GM12872 (cell line): ENCODE measurements around the gene C11orf52.

Experiments
- TF ChIP-seq, protein P1 (sequence below): IDR thresholded peaks from 3 replicates; pipeline ENCODE4 v1.5.1; 2011; ENCODE audit warnings: low read depth, mild to moderate bottlenecking, low read length, moderate library complexity; ENCODE audit not compliant: insufficient read depth

Gene C11orf52

DNA sequence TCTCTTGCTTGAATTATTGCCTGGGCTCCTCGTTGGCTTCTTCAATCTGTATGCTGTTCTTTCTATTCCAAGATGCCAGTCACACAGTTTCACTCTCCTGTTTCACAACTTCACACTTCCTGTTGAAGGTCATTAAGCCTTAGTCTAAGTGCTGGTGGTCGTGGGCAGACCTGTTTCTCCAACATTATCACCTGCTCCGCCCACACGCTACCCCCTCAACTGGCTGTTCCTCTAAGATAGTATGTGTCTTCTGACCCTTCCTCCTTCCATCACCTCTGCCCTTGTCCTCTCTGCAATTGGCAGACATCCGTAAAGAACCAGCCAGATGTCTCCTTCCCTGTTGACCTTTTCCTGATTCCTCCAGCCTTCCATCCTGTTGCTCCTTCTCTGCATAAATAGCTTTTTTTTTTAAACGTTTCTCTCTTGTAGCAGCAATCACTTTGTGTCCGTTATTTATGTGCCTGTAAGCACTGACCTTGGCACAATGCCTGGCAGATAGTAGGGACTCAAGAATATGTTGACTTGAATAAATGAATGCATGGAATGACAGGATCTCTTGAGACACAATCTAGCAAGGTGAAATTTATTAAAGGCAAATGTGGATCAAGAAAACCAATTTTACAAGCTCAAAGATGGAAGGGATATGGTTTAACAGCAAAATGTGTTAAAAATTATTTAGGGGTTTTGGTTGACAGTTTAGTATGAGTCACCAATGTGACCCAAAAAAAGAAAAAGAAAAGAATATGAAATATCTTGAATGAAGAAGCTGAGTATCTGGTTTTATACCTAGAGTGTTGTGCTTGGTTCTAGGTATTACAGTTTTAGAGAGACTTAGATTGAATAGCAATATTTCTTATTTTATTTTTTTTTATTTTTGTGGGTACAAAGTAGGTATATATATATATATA is 31.1 kb downstream of the C11orf52 start:
- TF ChIP-seq, protein P1, sequence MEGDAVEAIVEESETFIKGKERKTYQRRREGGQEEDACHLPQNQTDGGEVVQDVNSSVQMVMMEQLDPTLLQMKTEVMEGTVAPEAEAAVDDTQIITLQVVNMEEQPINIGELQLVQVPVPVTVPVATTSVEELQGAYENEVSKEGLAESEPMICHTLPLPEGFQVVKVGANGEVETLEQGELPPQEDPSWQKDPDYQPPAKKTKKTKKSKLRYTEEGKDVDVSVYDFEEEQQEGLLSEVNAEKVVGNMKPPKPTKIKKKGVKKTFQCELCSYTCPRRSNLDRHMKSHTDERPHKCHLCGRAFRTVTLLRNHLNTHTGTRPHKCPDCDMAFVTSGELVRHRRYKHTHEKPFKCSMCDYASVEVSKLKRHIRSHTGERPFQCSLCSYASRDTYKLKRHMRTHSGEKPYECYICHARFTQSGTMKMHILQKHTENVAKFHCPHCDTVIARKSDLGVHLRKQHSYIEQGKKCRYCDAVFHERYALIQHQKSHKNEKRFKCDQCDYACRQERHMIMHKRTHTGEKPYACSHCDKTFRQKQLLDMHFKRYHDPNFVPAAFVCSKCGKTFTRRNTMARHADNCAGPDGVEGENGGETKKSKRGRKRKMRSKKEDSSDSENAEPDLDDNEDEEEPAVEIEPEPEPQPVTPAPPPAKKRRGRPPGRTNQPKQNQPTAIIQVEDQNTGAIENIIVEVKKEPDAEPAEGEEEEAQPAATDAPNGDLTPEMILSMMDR = no peak

DNA sequence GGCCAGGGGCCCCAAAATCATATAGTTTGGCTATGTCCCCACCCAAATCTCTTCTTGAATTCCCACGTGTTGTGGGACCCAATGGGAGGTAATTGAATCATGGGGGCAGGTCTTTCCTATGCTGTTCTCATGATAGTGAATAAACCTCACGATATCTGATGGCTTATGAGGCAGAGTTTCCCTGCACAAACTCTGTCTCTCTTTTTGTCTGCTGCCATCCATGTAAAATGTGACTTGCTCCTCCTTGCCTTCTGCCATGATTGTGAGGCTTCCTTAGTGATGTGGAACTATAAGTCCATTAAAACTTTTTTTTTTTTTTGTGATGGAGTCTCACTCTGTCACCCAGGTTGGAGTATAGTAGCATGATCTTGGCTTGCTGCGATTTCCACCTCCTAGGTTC is 32.9 kb downstream of the C11orf52 start:
- TF ChIP-seq, protein P1 = no peak

DNA sequence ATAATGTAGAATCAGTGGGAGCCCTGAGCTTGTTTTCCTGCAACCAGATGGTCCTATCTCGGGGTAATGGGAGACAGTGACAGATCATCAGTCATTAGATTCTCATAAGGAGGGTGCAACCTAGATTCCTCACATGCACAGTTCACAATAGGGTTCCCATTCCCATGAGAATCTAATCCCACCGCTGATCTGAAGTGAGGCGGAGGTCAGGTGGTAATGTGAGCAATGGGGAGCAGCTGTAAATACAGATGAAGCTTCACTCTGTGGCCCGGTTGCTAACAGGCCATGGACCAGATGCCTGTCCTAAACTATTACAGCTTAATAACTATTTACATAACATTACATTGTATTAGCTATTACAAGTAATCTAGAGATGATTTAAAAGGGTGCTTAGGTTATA is 35.4 kb downstream of the C11orf52 start:
- TF ChIP-seq, protein P1 = no peak

DNA sequence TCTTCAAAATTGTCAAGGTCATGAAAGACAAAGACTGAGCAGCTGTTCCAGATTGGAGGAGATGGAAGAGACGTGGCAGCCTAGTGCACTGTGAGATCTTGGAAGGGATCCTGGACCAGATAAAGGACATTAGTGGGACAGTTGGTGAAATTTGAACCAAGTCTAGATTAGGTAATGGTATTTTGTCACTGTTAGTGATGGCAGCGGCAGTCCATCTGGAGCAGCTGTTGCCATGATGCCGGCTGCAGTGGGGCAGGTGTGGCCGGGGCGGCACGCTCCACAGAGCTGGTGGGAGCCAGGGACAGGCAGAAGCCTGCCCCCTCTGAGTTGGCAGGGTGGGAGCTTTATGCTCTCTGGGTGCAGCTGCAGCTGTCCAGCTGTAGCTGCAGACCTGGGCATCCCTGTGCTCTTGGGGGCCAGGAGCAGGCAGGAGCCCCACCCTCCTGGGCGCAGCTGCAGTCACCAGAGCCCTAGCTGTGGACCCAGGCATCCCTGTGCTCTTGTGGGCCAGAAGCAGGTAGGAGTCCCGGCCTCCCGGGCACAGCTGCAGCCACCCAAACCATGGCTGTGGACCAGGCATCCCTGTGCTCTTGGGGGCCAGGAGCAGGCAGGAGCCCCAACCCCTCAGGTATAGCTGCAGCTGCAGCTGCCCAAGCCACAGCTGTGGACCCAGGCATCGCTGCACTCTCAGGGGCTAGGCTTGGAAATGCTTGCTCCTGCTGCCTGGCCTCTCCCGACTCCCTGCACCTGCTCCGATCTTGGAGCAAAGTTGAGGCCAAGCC is 39.1 kb downstream of the C11orf52 start:
- TF ChIP-seq, protein P1 = no peak

DNA sequence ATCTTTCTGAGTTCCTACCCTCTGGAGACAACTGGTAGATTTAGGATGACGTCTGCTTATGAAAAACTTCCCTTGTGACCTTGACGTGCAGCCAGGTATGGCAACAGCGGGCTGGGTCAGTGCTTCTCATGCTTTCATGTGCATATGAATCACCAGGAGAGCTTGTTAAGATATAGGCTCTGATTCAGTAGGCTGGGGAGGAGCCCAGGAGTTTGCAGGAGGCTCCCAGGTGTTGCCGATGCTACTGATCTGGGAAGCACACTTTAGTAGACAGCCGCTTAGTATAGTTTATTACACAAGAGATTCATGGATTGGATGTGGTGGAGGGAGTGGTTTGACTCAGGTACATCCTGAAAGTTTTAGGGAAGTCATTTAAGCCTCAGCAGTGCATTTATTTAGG is 42.2 kb downstream of the C11orf52 start:
- TF ChIP-seq, protein P1 = no peak

DNA sequence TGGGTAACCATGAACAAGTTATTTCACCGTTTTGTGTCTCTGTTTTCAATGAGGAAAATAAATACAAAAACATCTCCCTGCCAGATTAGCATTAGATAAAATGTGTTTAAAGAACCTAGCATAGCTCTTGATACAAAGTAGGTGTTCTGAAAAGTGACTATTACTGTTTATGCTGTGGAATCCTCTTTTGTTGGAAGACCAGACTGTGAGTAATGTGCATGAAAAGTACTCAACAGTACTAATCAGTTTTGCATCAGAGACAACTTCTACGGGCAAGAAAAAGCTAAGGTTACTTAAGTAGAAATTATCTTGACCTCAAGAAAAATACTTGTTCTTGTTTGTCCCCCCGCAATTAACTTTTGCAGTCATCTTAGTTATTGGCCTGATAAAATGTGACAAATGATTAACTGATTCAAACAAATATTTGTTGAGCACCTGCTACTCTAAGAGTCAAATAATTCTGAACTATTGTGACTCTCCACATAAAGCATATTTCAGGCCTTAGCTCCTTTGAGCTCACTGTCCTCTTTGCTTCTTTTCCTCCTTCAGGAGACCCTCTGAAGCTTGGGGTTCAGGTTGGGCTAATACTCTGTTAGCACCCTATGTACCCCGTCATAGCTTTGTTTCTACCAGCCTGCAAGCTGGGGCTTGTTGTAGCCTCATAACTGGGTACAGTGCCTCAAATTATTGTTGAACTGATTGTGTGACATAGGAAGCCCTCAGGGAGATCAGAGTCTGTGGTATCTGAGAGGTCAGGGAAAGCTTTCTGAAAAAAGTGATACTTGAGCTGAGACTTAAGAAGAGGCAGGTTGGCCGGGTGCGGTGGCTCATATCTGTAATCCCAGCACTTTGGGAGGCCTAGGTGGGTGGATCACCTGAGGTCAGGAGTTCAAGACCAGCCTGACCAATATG is 42.9 kb downstream of the C11orf52 start:
- TF ChIP-seq, protein P1 = no peak
